Left colon (tissue), 2 donors: ENCODE data around the gene PLXDC1. TPM values are rescaled to one million over a fixed set of nuclear protein-coding genes. Genes with fewer than 3 reads are reported as not detected.
A peak's percentile ranks its signal among the peaks of the same experiment; 100 is the strongest.
"Not testable (repeated sequence)": the region's sequence is repeated elsewhere in the genome, so short reads cannot be mapped to it uniquely, and the experiment has no call there.

Experiments
- ATAC-seq: fragments of 200-7000 bp; cut with Tn5 transposase; one replicate; pipeline ENCODE4 v1.9.1; 2020; ENCODE audit warnings: mild to moderate bottlenecking, moderate library complexity
- DNase-seq, 2 donors: peaks; one replicate each; pipeline ENCODE4 v3.0.0-alpha.2; 2020
- intact Hi-C, 2 donors: fragments of 100-400 bp; cut with DNase I in 1 of 2; cut with micrococcal nuclease in 1 of 2; formaldehyde crosslinking; loops; one replicate each; pipeline versions ENCODE4 v1.11.2 to v1.14.0; 2022; cut with DNase I, micrococcal nuclease
- total RNA-seq, 2 donors: library from RNA; stranded (reverse); fragmentation: NEBNext Ultra II Directional; extraction: Animal tissue kit (Norgen Biotek cat#: 25700); gene quantifications; one replicate each; pipeline ENCODE4 v1.2.1, GENCODE V29; 2021
- donor health status: DM: no; HTN: no; CAD: no.
- donor health status: DM: yes; HTN: yes; CAD: no.

Gene PLXDC1
- total RNA-seq, 2 donors from 2014 or later = 2.3 to 5.0 TPM

- intact Hi-C loops, DNase-seq, ATAC-seq: not testable (repeated sequence)
Measured at GRCh38 chr17:39052423-39052822, 99.0 kb downstream of the PLXDC1 start.

GRCh38 chr17:39051001-39051585 lies 100.3 kb downstream of the PLXDC1 start:
- DNase-seq = no peak
- intact Hi-C loops = no loop called here

GRCh38 chr17:39045948-39046679 lies 105.3 kb downstream of the PLXDC1 start:
- no peak for ATAC-seq
- intact Hi-C loops = no loop called here
- no peak for DNase-seq

More at GRCh38 chr17:39051001-39051585, 100.3 kb downstream of the PLXDC1 start:
- no peak for ATAC-seq

- ATAC-seq (no peak), DNase-seq (no peak)
- intact Hi-C loops = no loop called here
Measured at GRCh38 chr17:39036009-39036408, 115.4 kb downstream of the PLXDC1 start.

- DNase-seq, intact Hi-C loops, ATAC-seq: not testable (repeated sequence)
Measured at GRCh38 chr17:39035578-39035977, 115.9 kb downstream of the PLXDC1 start.

GRCh38 chr17:39028690-39029089 lies 122.7 kb downstream of the PLXDC1 start:
- ATAC-seq (no peak), DNase-seq (no peak)
- intact Hi-C loops = no loop called here

GRCh38 chr17:39027455-39028035 lies 123.9 kb downstream of the PLXDC1 start:
- ATAC-seq (peak; percentile 41), DNase-seq (no peak)
- intact Hi-C loops = no loop called here

GRCh38 chr17:39026980-39027451 lies 124.4 kb downstream of the PLXDC1 start:
- ATAC-seq = peak; percentile 99
- peak; percentile 69 to 82 for DNase-seq
- intact Hi-C loops = no loop called here

GRCh38 chr17:39026346-39026745 lies 125.1 kb downstream of the PLXDC1 start:
- intact Hi-C loops, DNase-seq, ATAC-seq: not testable (repeated sequence)

GRCh38 chr17:39022924-39023323 lies 128.5 kb downstream of the PLXDC1 start:
- no peak for ATAC-seq
- DNase-seq = no peak
- intact Hi-C loops = no loop called here

- ATAC-seq, intact Hi-C loops, DNase-seq: not testable (repeated sequence)
Measured at GRCh38 chr17:39020037-39020436, 131.4 kb downstream of the PLXDC1 start.

GRCh38 chr17:39018267-39019134 lies 132.9 kb downstream of the PLXDC1 start:
- ATAC-seq (no peak), DNase-seq (no peak)
- intact Hi-C loops = no loop called here

GRCh38 chr17:39016193-39017153 lies 135.0 kb downstream of the PLXDC1 start:
- DNase-seq (no peak), ATAC-seq (no peak)
- intact Hi-C loops = no loop called here

- ATAC-seq (no peak), DNase-seq (no peak)
- intact Hi-C loops = no loop called here
Measured at GRCh38 chr17:39015546-39015935, 135.9 kb downstream of the PLXDC1 start.

- intact Hi-C loops = no loop called here
- ATAC-seq (no peak), DNase-seq (no peak)
Measured at GRCh38 chr17:39014795-39015545, 136.5 kb downstream of the PLXDC1 start.

- intact Hi-C loops = no loop called here
- DNase-seq (no peak), ATAC-seq (no peak)
Measured at GRCh38 chr17:39014044-39014794, 137.2 kb downstream of the PLXDC1 start.
